Right renal pelvis (tissue), 4 donors: ENCODE data around the gene ABCA2. TPM values are rescaled to one million over a fixed set of nuclear protein-coding genes. Genes with fewer than 3 reads are reported as not detected.

Experiments
- DNase-seq, 4 donors: peaks; one replicate each; pipeline ENCODE4 v3.0.0-alpha.2; 2013; ENCODE audit warnings: low read depth in 4 of 4, low spot score in 3 of 4, missing footprints in 1 of 4
- polyA plus RNA-seq, 4 donors: library from polyadenylated mRNA; unstranded; fragments of 120-200 nt; gene quantifications; one replicate each; pipeline ENCODE4 v1.2.1, GENCODE V29; 2013; ENCODE audit not compliant: insufficient read length in 4 of 4

The ABCA2 gene
- polyA plus RNA-seq, 4 donors: 33.3 to 57.9 (median 40.2) TPM

DNA sequence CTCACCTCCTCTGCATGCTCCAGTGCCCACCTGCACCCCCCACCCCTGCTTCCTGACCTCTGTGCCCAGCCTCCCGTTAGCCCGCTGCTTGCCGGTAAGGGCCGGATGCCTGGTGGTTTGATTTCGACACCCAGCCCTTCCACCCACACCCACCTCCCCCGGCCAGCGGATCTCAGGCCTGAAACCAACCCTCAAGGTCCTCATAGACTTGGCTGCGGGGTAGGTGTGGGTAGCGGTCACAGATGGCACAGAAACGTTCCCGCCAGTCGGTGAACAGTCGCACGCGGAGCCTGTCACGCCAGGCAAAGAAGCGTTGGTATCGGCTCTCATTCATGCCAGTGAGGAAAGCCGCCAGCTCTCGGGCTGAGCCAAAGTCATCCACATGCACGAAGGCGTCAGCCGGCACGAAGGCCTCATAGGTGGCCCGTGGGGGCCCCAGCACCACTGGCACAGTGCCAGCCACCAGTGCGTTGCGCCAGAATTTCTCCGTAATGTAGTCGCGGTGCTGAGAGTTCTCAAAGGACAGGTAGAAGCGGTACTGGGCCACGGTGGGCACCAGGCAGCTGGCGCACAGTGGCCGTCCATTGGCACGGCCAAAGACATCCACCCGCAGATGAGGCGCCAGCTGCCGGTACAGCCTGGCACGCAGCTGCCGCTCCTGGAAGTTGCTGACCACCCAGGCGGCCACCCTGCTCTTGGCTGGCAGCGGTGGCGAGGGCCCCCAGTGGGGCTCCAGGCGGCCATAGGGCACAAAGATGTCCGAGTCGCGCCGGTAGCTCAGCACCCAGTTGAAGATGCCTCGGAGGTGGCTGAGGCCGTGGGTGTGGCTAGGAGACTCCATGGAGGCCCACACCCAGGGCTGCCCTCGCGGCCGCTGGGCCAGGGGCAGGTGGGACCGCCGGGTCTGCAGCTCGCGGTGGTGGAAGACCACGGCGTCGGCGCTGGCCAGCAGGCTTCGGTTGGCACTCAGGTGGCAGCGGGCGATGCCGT is 2.8 kb upstream of the ABCA2 start:
- DNase-seq: no peak

DNA sequence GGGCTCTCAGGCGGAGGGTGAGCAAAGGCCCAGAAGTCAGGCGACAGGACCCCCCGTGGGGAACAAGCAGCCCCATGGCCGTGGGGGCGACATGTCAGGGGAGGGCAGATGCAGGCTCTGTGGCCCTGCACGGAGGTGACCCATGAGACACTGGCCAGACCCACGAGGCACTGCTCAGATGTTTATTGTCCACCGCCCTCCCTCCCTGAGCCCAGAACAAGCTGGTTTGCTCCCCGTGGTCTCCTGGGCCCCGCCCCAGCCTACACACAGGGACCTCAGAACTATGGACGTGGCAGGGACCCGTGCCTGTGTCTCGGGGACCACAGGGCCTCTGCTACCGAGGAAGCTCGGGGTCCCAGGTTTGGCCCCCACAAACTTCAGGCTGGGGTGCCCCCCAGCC is 2.0 kb upstream of the ABCA2 start:
- no peak for DNase-seq

GRCh38 chr9:137029058-137029936 is 1.3 kb upstream of the ABCA2 start:
- DNase-seq: no peak

- DNase-seq: no peak
Measured at GRCh38 chr9:137028263-137029057, 423 bp upstream of the ABCA2 start.

DNA sequence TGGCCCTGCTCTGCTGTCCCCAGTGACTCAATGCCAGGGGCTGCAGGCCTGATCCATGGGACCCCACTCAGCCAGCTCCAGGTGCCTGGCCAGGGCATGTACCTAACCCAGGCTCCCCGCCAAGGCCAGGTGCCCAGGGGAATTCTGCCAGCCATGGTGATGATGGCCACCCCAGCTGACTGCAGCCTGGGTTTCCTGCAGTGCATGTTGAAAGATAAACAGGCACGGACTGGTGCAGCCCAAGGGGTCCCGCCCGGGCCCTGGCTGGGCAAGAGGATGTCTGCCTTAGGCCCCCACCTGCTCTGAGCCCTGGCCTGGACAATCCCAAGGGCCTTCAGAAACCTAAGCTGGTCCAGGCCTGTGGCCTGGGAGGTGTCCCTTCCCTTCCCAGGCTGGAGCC is 1.2 kb downstream of the ABCA2 start:
- no peak for DNase-seq

- no peak for DNase-seq
Measured at GRCh38 chr9:137026384-137026783, 1.7 kb downstream of the ABCA2 start.

- DNase-seq: peak in 3 of 4 donors; percentile 62 to 74 (median 66)
Measured at GRCh38 chr9:137025517-137025966, 2.5 kb downstream of the ABCA2 start.

- no peak for DNase-seq
Measured at GRCh38 chr9:137023583-137023991, 4.5 kb downstream of the ABCA2 start.

DNA sequence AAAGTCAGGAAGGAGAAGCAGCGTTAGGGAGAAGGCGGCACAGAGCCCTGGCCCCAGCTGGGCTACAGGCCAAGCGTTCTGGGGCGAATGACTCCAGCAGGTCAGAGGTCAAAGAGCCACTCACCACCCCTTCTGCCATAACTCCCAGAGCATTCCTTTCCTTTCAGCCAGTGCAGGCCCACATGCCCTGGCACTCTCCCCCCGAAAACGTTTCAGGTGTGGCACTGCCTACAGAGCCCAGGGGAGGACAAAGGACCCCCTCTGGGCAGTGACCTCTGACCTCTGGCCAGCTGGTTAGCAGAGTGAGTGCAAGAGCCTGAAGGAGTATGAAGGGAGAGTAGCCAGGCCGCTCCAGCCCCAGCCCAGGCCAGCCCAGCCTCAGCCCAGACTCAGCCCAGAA is 4.9 kb downstream of the ABCA2 start:
- no peak for DNase-seq

DNA sequence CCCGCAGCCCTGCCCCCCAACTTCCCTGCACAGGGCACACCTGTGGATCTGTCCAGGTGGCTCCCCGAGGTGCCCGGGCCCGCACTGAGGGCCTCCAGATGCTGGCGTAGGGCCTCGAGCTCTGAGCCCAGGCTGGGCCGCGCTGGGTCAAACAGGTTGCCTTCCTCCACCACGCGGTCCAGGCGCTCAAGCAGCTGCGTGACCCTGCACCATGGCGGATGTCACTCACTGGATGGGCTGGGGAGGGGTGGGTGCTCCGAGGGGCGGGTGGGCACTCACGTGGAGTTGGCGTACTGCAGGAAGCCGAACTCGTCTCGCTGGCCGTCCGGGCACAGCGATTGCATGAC is 5.4 kb downstream of the ABCA2 start:
- no peak for DNase-seq

DNA sequence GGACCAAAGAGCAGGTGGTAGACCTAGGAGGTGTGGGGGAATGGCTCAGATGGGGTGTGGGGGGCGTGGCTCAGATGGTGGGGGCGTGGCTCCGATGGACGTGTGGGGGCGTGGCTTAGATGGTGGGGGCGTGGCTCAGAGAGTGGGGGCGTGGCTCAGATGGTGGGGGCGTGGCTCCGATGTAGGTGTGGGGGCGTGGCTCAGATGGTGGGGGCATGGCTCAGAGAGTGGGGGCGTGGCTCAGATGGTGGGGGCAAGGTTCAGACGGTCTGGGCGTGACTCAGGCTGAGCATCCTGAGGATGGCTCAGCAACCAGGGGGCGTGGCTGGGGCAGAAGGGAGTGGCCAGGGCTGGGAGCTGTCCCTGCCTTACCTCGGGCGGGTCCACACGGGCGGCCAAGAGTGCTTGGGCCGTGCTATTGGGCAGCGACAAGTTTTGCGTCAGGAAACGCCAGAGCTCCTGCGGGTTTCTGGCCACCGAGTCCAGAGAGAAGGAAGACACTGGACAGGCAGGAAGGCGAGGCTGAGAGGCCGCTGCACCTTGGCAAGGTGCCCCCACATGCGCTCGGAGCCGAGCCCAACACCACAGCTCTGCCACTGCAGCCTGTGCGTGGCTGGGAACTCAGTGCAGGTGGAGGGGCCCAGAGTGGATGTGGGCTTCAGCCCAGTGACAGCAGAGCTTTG is 5.9 kb downstream of the ABCA2 start:
- no peak for DNase-seq

DNA sequence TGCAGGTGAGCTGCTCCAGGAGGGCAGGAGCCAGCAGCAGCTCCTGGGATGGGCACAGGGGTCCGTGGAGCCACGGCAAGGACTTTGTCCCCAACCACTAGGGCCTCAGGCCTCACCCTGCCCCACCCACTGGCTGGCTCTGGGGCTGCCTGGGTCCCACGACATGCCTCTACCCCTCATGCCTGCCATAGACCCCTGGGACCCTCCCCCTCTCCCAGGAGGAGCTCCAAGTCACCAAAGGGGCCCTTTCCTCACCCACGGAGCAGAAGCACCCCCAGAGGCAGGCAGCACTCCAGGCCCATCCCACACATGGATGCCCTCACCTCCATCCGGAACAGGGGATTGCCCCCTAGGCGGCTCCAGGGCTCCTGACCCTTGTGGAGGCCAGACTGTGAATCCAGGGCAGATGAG is 6.5 kb downstream of the ABCA2 start:
- DNase-seq: no peak

GRCh38 chr9:137020771-137021567 is 7.1 kb downstream of the ABCA2 start:
- DNase-seq: no peak

DNA sequence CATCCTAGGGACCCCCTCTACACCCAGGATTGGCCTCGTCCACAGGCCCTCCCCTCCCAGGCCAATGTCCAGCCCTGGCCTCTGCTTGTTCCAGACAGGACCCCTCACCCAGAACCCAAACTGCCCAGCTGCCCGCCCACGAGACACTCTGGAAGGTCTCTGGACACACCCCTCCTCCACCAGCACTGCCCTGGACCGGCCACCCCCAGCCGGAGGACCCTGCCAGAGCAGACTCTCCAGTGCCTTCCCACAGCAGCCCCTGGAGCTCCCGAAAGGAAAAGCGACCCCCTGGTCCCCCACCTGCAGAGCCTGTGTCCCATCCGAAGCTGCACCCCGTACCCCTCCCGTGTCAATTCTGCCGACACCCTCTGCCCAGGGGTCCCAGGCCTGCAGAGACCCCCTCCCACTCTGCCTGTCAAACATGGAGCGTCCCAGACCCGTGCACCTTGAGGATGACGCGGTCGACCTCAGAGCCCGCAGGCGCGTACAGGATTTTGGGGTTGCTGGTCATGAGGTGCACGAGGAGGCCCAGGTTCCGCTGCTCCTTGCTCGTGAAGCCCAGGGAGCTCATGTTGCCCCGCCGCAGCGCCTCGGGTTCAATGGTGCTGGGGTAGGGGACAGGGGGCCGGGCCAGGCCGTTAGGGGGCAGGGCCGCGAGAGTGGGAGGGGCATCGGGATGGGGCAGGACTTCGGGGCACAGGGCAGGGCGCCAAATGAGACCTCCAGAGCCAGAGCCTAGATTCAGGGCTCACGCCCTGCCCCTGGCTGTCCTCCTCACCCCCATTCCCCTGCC is 8.0 kb downstream of the ABCA2 start:
- no peak for DNase-seq

GRCh38 chr9:137018761-137019559 is 9.1 kb downstream of the ABCA2 start:
- DNase-seq: no peak

DNA sequence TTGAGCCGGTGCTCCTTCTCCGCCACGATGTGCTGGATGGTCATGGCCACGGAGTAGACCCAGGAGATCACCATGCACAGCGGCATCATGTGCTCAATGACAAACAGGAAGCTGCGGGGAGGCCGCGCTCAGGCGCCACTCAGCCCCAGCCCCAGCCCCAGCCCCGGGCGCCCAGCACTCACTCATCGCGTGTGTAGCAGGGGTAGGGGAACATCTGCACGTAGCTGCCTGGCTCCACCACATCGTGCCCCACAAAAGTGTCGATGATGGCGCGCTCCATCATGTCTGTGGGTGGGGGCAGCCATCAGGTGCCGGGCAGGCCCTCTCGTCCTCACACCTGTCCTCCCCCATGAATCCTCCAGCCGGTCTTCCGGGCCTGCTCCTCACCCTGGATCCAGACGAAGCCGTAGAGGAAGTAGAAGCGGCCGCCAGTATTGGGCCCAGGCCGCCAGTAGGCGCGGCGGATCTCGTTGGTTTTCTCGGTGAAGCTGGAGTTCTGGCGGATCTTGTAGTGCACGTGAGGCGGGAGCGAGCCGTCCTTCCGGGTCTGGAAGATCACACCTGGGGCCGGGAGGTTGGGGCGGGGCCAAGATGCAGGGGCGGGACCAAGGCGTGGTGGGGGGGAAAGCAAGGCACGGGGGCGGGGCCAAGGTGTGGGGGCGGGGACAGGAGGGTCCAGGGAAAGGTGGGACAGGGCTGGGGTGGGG is 10.1 kb downstream of the ABCA2 start:
- DNase-seq: no peak

DNA sequence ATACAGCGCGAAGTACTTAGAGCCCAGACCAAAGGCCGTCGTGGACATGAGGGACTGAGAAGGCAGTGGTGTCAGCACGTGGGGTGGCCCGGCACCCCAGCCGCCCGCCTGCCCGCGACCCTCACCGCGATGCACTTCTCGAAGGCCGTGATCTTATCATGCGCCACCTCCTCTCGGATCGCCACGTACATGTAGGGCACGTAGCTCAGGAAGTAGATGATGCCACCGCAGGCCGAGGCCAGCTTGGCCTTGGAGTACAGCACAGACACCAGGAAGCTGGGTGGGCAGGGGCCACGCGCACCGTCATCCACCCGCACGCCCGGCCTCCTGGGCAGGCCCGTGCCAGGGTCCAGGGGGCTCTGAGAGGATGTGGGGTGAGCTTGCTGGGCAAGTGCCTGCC is 11.0 kb downstream of the ABCA2 start:
- no peak for DNase-seq
